Large intestine (tissue), 3 donors: ENCODE measurements around the gene MRPL38. TPM values are rescaled to one million over a fixed set of nuclear protein-coding genes. Genes with fewer than 3 reads are reported as not detected.
A peak's percentile ranks its signal among the peaks of the same experiment; 100 is the strongest.
"Not testable (repeated sequence)": the region's sequence is repeated elsewhere in the genome, so short reads cannot be mapped to it uniquely, and the experiment has no call there.

Source experiments
- DNase-seq, 2 donors: peaks; one replicate each; pipeline versions ENCODE4 v3.0.0 to v3.0.0-alpha.2; 2013
- H3K27ac ChIP-seq: one replicate; pipeline ENCODE4 v1.5.1; 2013; ENCODE audit warnings: low read length
- H3K27me3 ChIP-seq: 2 replicates; pipeline ENCODE4 v1.6.1; 2013; ENCODE audit warnings: low read length; ENCODE audit not compliant: control insufficient read depth, insufficient read depth
- H3K36me3 ChIP-seq: 2 replicates; pipeline ENCODE4 v1.6.1; 2013; ENCODE audit warnings: low read length; ENCODE audit not compliant: control insufficient read depth, insufficient read depth
- H3K4me1 ChIP-seq: one replicate; pipeline ENCODE4 v1.6.1; 2013; ENCODE audit warnings: low read length; ENCODE audit not compliant: control insufficient read depth, insufficient read depth
- H3K4me3 ChIP-seq: one replicate; pipeline ENCODE4 v1.5.1; 2013; ENCODE audit warnings: low read length
- H3K9me3 ChIP-seq: one replicate; pipeline ENCODE4 v1.6.1; 2013; ENCODE audit warnings: mild to moderate bottlenecking, low read depth, low read length, moderate library complexity; ENCODE audit not compliant: control insufficient read depth
- WGBS: methylation state at CpG from one replicate; pipeline ENCODE4 v1.1.5; 2013; ENCODE audit warnings: low lambda C conversion rate; ENCODE audit not compliant: insufficient coverage; 5-methylcytosine and 5-hydroxymethylcytosine counted together
- polyA plus RNA-seq: library from polyadenylated mRNA; unstranded; fragments of 120-200 nt; gene quantifications from one replicate; pipeline ENCODE4 v1.2.1, GENCODE V29; 2013

MRPL38 gene
- polyA plus RNA-seq, 1 donor: 62.1 TPM

- peaks cover 5% of the 10 kb centered on the region for H3K9me3 ChIP-seq
- peaks cover 23% of the 10 kb centered on the region for H3K4me1 ChIP-seq
- H3K27me3 ChIP-seq: no peaks in the 10 kb centered on the region
- H3K4me3 ChIP-seq: no peak overlapping the region
- DNase-seq: peak in 1 of 2 donors; percentile 35
- H3K36me3 ChIP-seq: peaks cover 30% of the 10 kb centered on the region
- H3K27ac ChIP-seq: no peak overlapping the region
- WGBS: 93% methylated on average over 3 of the region's 31 CpGs
These were observed 13.6 kb downstream of the MRPL38 start for GRCh38 chr17:75891022-75891604.

GRCh38 chr17:75889454-75889853 is 15.2 kb downstream of the MRPL38 start:
- peaks cover 12% of the 10 kb centered on the region for H3K4me1 ChIP-seq
- no peak overlapping the region for H3K27ac ChIP-seq
- H3K9me3 ChIP-seq: peaks cover 5% of the 10 kb centered on the region
- no peak overlapping the region for H3K4me3 ChIP-seq
- H3K36me3 ChIP-seq: peaks cover 30% of the 10 kb centered on the region
- DNase-seq: no peak
- no peaks in the 10 kb centered on the region for H3K27me3 ChIP-seq
- WGBS: no CpG with 5 or more reads among the region's 6 CpGs

GRCh38 chr17:75888484-75888883 is 16.2 kb downstream of the MRPL38 start:
- Histone ChIP-seq H3K27me3 (no peaks in the 10 kb centered on the region), H3K36me3 (peaks cover 30% of the 10 kb centered on the region), H3K27ac (no peak overlapping the region), H3K4me1 (peaks cover 12% of the 10 kb centered on the region), H3K9me3 (peaks cover 5% of the 10 kb centered on the region), H3K4me3 (no peak overlapping the region)
- no CpG with 5 or more reads among the region's 6 CpGs for WGBS
- no peak for DNase-seq

GRCh38 chr17:75885860-75886259 is 18.8 kb downstream of the MRPL38 start:
- not testable (repeated sequence) for H3K27me3 ChIP-seq, H3K4me1 ChIP-seq, H3K9me3 ChIP-seq, H3K4me3 ChIP-seq, DNase-seq, H3K27ac ChIP-seq
- no CpG with 5 or more reads among the region's 9 CpGs for WGBS
- peaks cover 16% of the 10 kb centered on the region for H3K36me3 ChIP-seq

GRCh38 chr17:75885431-75885830 is 19.3 kb downstream of the MRPL38 start:
- Histone ChIP-seq H3K4me3 (no peak overlapping the region), H3K4me1 (no peaks in the 10 kb centered on the region), H3K27me3 (no peaks in the 10 kb centered on the region), H3K36me3 (peaks cover 12% of the 10 kb centered on the region), H3K9me3 (no peaks in the 10 kb centered on the region), H3K27ac (no peak overlapping the region)
- WGBS: 100% methylated on average over 1 of the region's 8 CpGs
- no peak for DNase-seq

GRCh38 chr17:75881678-75882454 is 22.8 kb downstream of the MRPL38 start:
- H3K4me1 ChIP-seq: peaks cover 8% of the 10 kb centered on the region
- H3K36me3 ChIP-seq: no peaks in the 10 kb centered on the region
- H3K9me3 ChIP-seq: no peaks in the 10 kb centered on the region
- H3K27me3 ChIP-seq: peaks cover 7% of the 10 kb centered on the region
- H3K4me3 ChIP-seq: no peak overlapping the region
- WGBS: no CpG with 5 or more reads among the region's 15 CpGs
- no peak overlapping the region for H3K27ac ChIP-seq
- no peak for DNase-seq

- WGBS: no CpG with 5 or more reads among the region's 7 CpGs
- Histone ChIP-seq H3K27me3 (peaks cover 7% of the 10 kb centered on the region), H3K4me3 (no peak overlapping the region), H3K4me1 (peaks cover 22% of the 10 kb centered on the region), H3K36me3 (peaks cover 3% of the 10 kb centered on the region), H3K27ac (no peak overlapping the region), H3K9me3 (no peaks in the 10 kb centered on the region)
- DNase-seq: no peak
These were observed 24.4 kb downstream of the MRPL38 start for GRCh38 chr17:75880266-75880665.

GRCh38 chr17:75878174-75878998 is 26.3 kb downstream of the MRPL38 start, which contains the start of gene TRIM47:
Gene TRIM47, minus strand, starts transcription at chr17:75878581. Its CDS starts 33 bp downstream, at chr17:75878548.
- peaks cover 22% of the 10 kb centered on the region for H3K4me1 ChIP-seq
- peak within 1 kb of the TSS; percentile 70 for H3K27ac ChIP-seq
- no peaks in the 10 kb centered on the region for H3K9me3 ChIP-seq
- no CpG with 5 or more reads among the region's 87 CpGs for WGBS
- H3K36me3 ChIP-seq: peaks cover 13% of the 10 kb centered on the region
- H3K27me3 ChIP-seq: peaks cover 7% of the 10 kb centered on the region
- peak within 1 kb of the TSS; percentile 56 for H3K4me3 ChIP-seq
- peak in 1 of 2 donors; percentile 64 for DNase-seq

GRCh38 chr17:75877752-75878173 is 26.9 kb downstream of the MRPL38 start:
- Histone ChIP-seq H3K36me3 (peaks cover 13% of the 10 kb centered on the region), H3K4me1 (peaks cover 26% of the 10 kb centered on the region), H3K27ac (peak overlapping the region; percentile 70), H3K27me3 (peaks cover 7% of the 10 kb centered on the region), H3K4me3 (peak overlapping the region; percentile 56), H3K9me3 (no peaks in the 10 kb centered on the region)
- peak; percentile 75 to 85 for DNase-seq
- WGBS: no CpG with 5 or more reads among the region's 56 CpGs
